SK-N-SH (cell line): ENCODE results near the gene TMEM117.

Source experiments
- CTCF ChIP-seq: fragments of 200-600 bp; sonication (generic); IDR thresholded peaks from 2 replicates; pipeline ENCODE4 v1.6.1; 2017; ENCODE audit warnings: antibody characterized with exemption, mild to moderate bottlenecking, moderate library complexity
- FOSL2 ChIP-seq: IDR thresholded peaks from 2 replicates; pipeline ENCODE4 v1.4.0; 2012; ENCODE audit warnings: low read depth, mild to moderate bottlenecking, moderate library complexity, borderline replicate concordance
- GABPA ChIP-seq: IDR thresholded peaks from 2 replicates; pipeline ENCODE4 v1.4.0; 2012; ENCODE audit warnings: low read depth, mild to moderate bottlenecking
- MXI1 ChIP-seq: IDR thresholded peaks from 2 replicates; pipeline ENCODE4 v1.6.1; 2012; ENCODE audit warnings: mild to moderate bottlenecking, low read depth, low read length, improper control_type of control experiment
- POLR2AphosphoS5 ChIP-seq: IDR thresholded peaks from 2 replicates; pipeline ENCODE4 v1.6.1; 2012; ENCODE audit warnings: low read depth, low read length
- RFX5 ChIP-seq: IDR thresholded peaks from 2 replicates; pipeline ENCODE4 v1.6.1; 2012; ENCODE audit warnings: mild to moderate bottlenecking, improper control_type of control experiment, low read length
- SIN3A ChIP-seq: IDR thresholded peaks from 2 replicates; pipeline ENCODE4 v1.6.1; 2012; ENCODE audit warnings: low read depth, mild to moderate bottlenecking, low read length, moderate library complexity, borderline replicate concordance
- TCF12 ChIP-seq: IDR thresholded peaks from 2 replicates; pipeline ENCODE4 v1.4.0; 2012
- TF ChIP-seq, protein P1 (sequence below): IDR thresholded peaks from 2 replicates; pipeline ENCODE4 v1.4.0; 2012; ENCODE audit warnings: low read depth
- TF ChIP-seq, protein P2 (sequence below): IDR thresholded peaks from 2 replicates; pipeline ENCODE4; 2012

DNA sequence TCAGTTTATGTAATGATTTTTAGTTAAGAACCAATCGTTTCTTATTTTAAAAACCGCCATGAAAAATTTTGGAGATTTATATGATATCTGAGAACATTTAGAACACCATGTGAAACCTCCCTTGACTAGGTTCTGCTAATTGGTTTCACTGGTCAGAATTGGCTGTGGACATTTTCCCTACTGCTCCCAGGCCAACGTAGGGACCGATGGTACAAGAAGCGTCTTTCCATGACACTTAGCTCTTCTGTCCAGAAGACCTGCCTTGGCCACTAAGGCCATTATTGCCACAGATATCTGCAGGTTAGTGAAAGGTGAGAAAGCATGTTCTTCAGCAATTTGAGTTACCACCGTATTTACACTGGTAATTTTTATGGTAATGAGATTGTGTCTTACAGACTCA, 424.0 kb downstream of the TMEM117 start:
- TF ChIP-seq CTCF (no peak), POLR2AphosphoS5 (no peak), TCF12 (no peak), GABPA (no peak), SIN3A (no peak), MXI1 (no peak), FOSL2 (no peak), RFX5 (no peak)
- TF ChIP-seq, protein P1, sequence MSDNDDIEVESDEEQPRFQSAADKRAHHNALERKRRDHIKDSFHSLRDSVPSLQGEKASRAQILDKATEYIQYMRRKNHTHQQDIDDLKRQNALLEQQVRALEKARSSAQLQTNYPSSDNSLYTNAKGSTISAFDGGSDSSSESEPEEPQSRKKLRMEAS, result no peak
- TF ChIP-seq, protein P2, sequence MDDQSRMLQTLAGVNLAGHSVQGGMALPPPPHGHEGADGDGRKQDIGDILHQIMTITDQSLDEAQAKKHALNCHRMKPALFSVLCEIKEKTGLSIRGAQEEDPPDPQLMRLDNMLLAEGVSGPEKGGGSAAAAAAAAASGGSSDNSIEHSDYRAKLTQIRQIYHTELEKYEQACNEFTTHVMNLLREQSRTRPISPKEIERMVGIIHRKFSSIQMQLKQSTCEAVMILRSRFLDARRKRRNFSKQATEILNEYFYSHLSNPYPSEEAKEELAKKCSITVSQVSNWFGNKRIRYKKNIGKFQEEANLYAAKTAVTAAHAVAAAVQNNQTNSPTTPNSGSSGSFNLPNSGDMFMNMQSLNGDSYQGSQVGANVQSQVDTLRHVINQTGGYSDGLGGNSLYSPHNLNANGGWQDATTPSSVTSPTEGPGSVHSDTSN, result no peak
